HG03354 (cell line): ENCODE results near the gene CEACAM18.
"Not testable (repeated sequence)": the region's sequence is repeated elsewhere in the genome, so short reads cannot be mapped to it uniquely, and the experiment has no call there.

ENCODE experiments used
- ATAC-seq: cut with Tn5 transposase; IDR thresholded peaks from one replicate; pipeline ENCODE4 v1.9.1; 2021; ENCODE audit warnings: mild to moderate bottlenecking; ENCODE audit not compliant: unreplicated experiment, poor library complexity, severe bottlenecking

The CEACAM18 gene

DNA sequence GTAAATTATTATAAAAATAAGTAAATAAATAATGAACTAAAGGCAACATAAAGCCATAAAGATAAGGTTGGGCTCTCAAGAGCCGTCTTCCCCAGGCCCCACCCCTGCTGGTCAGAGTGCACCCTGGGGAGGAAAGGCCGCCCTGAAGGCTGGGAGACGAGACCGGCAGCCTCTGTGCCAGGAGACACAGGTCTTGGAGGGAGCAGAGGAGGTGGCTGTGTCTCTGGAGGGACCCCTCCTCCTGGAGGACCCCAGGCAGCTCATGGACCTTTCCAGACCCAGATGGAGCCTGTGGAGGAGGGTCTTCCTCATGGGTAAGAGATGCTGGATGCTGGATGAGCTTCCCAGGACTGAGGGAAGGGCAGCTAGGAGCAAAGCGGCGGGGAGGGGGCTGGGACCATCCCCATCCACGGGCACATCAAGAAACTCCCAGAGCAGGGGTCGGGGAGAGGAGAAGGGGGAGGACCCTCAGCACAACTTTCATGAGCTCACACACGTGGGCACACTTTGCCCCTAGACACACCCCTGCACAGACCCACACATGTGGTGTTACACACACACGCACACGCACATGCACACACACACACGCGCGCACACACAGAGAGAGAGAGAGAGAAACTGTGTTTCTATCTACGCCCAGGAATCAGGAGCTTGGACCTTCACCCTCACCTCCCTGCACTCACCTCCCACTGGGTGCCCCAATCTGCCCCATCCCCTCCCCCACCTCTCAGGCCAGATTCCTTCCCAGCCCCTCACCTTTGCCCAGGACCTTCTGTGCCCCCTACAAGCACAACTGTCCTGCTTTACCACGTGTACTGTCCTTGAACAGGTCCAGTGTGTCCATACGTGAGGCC is at the start of gene CEACAM18:
TSS of gene CEACAM18 (plus strand) at position 159 of the 854 bp plus-strand sequence.
- no peak for ATAC-seq

GRCh38 chr19:51430221-51430620 is 48.1 kb upstream of the CEACAM18 start:
- no peak for ATAC-seq

- no peak for ATAC-seq
Measured at GRCh38 chr19:51431124-51431523, 47.2 kb upstream of the CEACAM18 start.

DNA sequence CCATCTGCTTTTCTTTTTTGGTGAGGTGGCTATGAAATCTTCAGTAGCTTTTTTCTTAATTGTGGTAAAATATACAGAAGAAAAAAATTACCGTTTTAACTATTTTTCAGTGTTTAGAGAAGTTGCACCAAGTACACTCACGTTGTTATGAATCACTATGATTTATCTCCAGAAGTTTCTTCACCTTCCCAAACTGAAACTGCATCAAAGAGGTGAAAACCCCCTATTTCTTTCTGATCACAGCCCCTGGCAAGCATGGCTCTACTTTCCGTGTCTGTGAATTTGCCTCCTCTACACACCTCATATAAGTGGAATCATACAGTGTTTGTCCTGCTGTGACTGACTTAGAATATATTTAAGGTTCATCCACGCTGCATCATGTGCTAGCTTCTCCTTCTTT is 45.3 kb upstream of the CEACAM18 start:
- no peak for ATAC-seq

DNA sequence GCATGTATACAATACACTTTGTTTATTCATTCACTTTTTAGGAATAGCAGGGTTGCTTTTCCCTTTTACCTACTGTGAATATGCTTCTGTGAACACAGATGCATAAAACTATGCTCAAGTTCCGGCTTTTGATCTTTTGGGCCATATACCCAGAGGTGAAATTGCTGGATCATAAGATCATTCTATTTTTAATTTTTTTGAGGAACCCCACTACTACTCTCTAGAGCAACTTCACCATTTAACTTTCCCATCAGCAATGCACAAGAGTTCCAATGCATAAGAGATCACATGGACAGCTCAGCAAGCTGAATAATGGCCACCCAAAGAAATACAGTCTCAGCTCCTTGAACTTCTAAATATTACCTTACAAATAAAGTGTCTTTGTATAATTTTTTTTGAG is 43.9 kb upstream of the CEACAM18 start:
- no peak for ATAC-seq

DNA sequence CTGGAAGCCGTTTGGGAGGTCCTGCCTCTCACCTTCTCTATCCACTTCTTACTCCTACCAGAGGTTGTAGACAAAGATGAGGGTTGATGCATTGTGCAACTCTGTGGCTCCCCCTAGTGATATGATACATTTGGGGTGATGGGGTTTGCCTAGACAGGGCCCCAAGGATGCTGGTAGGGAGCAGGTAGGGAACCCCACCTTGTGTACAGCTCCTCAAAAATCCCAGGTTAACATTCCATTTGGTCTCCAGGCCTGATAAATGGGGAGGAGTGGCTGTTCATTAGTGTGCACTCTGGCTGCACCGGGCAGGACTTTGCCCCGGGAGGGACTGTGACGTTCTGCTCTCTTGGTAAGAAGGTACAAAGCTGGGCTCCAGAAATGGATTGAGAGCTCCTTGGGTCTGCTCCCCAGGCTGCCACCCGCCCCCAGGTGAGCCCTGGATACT is 39.3 kb upstream of the CEACAM18 start:
- ATAC-seq = no peak

DNA sequence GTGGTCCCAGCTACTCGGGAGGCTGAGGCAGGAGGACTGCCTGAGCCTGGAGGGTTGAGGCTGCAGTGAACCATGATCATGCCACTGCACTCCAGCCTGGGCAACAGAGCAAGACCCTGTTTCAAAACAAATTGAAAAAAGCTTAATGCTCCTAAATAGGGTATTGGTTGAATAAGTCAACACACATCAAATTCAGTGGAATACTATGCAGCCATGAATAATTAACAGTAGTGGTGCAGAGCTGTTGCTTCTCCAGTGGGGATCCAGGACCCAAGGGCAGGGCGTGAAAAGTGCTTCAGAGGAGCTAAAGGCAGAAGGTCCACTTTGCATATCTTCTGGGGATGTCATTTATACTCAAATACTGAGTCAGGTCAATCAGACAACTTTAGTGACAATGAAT is 38.3 kb upstream of the CEACAM18 start:
- ATAC-seq = no peak

DNA sequence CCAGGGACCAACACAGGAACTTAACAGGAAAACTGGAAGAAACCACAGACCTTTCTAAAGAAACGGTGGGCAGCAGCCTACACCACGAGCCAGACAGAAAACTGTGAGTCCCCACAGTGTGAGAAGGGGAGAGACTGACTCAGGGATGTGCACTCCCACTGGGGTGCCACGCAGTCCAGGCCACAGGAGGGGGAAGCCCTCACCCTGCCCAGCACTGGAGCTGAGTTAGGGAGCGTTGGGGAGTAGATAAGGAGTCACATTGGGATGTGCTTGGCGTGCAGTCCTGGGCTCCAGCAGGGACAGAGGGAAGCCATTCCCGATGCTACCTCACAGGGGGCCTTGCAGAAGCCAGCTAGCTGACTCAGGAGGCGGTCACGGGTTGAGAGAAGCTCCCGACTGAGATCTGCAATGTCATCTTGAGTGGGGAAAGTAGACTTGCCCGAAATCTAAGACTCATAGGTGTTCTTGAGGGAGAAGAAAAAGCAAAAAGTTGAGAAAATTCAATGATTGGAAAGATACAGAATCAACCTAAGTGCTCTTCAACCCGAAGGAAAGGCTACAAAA is 37.4 kb upstream of the CEACAM18 start:
- peak; percentile 6 for ATAC-seq

GRCh38 chr19:51441410-51442390 is 36.6 kb upstream of the CEACAM18 start:
- peak; percentile 93 for ATAC-seq

GRCh38 chr19:51447510-51447909 is 30.8 kb upstream of the CEACAM18 start:
- ATAC-seq = not testable (repeated sequence)

- ATAC-seq = no peak
Measured at GRCh38 chr19:51448011-51448410, 30.3 kb upstream of the CEACAM18 start.

DNA sequence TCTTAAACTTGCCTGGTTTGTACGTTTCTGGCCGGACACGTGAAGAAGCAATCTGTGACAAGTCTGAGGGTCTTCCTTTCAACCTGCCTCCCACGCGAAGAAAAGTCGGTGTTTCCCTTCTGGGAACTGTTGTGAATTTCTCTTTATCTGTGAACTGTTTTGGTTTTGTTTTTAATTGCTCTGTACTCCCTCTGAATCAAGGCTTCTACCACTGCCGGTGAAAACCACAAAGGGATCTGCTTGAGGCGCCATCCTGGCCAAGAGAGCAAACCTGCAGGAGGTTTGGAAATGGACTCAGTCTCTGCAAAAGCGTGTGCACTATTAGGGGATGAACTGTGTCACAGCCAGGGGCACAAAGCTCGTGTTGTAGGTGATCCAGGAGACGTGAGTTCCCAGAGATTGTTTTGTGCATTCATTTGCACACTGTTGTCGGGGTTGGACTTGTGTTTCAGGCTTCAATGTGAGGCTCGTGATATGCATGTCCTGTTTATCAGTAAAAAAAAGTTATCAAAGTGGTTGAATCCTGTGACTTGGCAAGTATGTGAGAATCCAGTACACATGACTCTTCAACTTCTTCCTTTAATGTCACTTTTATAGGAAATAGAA is 29.8 kb upstream of the CEACAM18 start:
- ATAC-seq = no peak

GRCh38 chr19:51450730-51451307 is 27.5 kb upstream of the CEACAM18 start:
- no peak for ATAC-seq

DNA sequence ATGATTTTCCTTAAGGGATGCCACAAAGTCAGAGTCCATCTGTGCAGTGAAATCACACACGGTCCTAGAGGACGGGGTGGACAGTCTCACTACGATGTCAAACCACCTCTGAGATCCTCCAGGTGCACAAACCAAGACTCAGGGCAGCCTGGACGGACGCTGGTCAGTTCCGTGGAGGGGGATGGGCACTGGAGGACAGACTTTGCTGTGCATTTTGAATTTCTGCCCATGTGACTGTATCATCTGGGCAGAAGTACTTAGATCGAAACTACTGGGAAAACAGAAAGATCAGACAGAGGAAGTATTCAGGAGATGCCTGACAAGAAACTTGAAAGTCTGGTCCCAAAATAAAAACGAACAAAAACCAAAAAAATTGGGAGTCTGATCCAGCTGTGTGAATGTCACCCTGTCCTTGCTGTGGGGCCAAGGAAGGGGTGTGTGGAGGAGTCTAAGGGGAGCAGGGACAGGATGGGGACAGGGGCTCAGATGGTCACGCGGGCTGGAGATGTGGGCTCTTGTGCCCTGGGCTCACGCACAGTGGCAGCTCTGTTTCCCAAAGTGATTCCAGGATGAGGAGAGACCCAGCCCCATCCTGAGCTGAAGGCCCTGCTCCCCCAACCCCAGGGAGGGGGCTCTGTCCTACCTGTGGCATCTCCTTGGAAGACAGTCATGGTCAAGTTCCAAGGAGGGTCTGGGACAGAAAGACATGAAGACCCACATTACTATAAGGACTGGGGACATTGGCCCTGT is 21.6 kb upstream of the CEACAM18 start:
- no peak for ATAC-seq

DNA sequence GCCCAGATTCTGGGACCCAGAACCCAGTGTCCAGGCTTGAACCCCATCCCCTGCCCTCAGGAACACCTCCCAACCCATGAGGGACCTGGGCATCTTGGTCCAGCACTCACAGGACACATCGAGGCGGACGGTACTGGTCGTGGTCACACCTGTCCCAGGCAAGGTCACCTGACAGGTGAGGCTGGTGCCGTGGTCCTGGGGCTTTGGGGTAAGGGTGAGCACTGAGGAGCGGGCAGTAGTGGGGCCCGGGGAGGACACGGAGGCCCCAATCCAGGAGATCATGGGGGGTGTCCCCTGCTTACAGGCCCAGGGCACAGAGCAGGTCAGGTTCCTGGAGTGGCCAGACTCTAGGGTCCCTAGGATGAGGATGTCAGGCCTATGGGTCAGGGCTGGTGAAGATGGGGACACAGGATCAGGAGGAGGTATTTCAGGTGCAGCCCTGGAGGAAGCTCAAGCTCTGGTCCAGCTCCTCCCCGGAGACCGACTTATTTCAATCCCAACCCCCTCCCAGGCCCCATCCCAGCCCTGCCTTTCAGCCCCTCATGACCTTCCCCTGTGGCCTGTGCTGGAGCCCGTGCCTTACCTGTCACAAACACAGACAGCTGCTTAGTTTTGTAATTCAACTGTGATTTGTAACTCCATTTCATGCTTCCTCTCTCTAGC is 20.9 kb upstream of the CEACAM18 start:
- ATAC-seq = no peak

GRCh38 chr19:51458051-51458645 is 20.2 kb upstream of the CEACAM18 start, which contains the start of gene SIGLEC8:
TSS of gene SIGLEC8 (minus strand) at chr19:51458454. CDS start at chr19:51458387, 67 bp downstream.
- ATAC-seq = no peak

DNA sequence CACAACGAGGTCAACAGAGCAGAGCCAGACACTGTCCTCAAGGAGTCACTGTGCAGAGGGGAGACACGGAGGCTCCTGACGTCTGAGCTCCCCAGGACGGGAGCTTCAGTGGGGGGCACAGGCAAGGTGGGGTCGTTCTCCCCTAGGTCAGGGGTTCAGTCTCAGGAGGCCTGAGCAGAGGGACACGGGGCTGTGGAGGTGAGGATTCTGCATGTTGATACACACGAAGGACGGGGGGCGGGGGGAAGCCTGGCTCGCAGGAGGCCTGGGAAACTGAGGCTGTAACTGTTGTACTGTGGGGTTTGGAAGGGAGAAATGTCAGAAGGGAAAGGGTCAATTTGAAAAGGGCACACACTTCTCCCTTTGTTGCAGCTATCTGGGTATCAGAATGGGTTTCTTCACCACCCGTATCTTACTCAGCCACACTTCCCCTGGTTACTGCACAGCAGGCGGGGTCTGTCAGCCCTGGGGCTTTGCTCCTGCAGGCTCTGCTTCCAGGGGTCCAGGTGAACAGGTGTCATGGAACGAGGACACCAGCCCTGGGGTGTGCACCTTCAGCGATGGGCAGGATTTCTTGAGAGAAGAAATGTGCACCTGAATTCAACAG is 19.3 kb upstream of the CEACAM18 start:
- ATAC-seq = no peak
